Tibial nerve (tissue), 3 donors: ENCODE results near the gene CWC15.

Experiments used
- POLR2A ChIP-seq, 2 donors: fragments of 450-650 bp; IDR thresholded peaks; one replicate each; pipeline ENCODE4 v1.6.1; 2017; ENCODE audit warnings: antibody characterized with exemption in 2 of 2, mild to moderate bottlenecking in 2 of 2, moderate library complexity in 2 of 2
- TF ChIP-seq, protein P1 (sequence below), 5 experiments: fragments of 200-600 bp in 3 of 5; fragments of 450-650 bp in 2 of 5; sonication (generic) in 3 of 5; IDR thresholded peaks; one replicate each; pipeline ENCODE4 v1.5.1; 2016 to 2019; ENCODE audit warnings: antibody characterized with exemption in 5 of 5, mild to moderate bottlenecking in 3 of 5, moderate library complexity in 2 of 5

DNA sequence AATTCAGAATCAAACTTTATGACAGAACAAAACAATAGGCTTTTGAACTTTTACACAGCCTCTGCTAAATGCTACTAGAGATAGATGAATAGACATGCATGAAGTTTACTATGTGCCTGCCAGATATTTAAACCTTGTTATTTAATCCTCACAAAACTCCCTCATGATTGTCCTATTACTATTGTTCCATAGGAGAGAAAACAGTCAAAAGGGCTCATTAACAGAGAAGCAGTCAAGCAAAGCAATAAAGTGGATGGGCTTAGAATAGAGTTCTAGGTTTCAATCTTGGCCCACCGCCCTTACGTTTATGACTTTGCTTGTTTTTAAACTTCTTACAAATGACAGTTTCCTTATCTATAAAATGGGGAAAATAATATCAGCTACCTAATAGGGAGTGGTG lies 12.9 kb downstream of the CWC15 start:
- TF ChIP-seq POLR2A (IDR thresholded peaks at IDR 0.05) = no peak
- TF ChIP-seq, protein P1, sequence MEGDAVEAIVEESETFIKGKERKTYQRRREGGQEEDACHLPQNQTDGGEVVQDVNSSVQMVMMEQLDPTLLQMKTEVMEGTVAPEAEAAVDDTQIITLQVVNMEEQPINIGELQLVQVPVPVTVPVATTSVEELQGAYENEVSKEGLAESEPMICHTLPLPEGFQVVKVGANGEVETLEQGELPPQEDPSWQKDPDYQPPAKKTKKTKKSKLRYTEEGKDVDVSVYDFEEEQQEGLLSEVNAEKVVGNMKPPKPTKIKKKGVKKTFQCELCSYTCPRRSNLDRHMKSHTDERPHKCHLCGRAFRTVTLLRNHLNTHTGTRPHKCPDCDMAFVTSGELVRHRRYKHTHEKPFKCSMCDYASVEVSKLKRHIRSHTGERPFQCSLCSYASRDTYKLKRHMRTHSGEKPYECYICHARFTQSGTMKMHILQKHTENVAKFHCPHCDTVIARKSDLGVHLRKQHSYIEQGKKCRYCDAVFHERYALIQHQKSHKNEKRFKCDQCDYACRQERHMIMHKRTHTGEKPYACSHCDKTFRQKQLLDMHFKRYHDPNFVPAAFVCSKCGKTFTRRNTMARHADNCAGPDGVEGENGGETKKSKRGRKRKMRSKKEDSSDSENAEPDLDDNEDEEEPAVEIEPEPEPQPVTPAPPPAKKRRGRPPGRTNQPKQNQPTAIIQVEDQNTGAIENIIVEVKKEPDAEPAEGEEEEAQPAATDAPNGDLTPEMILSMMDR (IDR thresholded peaks at IDR 0.05) = no peak
